ENCODE measurements around the gene TPSG1. TPM values are rescaled to one million over a fixed set of nuclear protein-coding genes. Genes with fewer than 3 reads are reported as not detected.

TPSG1 gene
- total and polyA plus RNA-seq, 10 of the 15 experiments (the other 5 are each of a cell fraction or from before 2014, with no cell fraction given): not detected

GRCh38 chr16:1222553-1223354 is 2.3 kb downstream of the TPSG1 start:
- in situ Hi-C loops (cut with MboI): no loop called here
- Histone ChIP-seq H3K79me2 (ENCODE audit: control insufficient read depth, insufficient read depth, low read length) (no peaks in the 10 kb centered on the region), H3K36me3 (ENCODE audit: control insufficient read depth in 2 of 2, insufficient read depth in 2 of 2, low read length in 1 of 2) (no peaks in the 10 kb centered on the region), H2AFZ (ENCODE audit: control insufficient read depth, low read depth, low read length) (no peak overlapping the region), H4K20me1 (ENCODE audit: control insufficient read depth, insufficient read depth) (no peaks in the 10 kb centered on the region), H3K4me1 (ENCODE audit: control insufficient read depth, insufficient read depth, low read length) (no peaks in the 10 kb centered on the region), H3K4me2 (ENCODE audit: control insufficient read depth, insufficient read depth) (no peak overlapping the region), H3K27ac (ENCODE audit: control insufficient read depth, insufficient read depth) (no peak overlapping the region), H3K4me3 (no peak overlapping the region), H3K9me3 (replicated peaks; ENCODE audit: control insufficient read depth, insufficient read depth, low read length) (no peaks in the 10 kb centered on the region), H3K27me3 (replicated peaks in 1 of 2; ENCODE audit: control insufficient read depth in 2 of 2, insufficient read depth in 2 of 2, low read length in 1 of 2) (no peaks in the 10 kb centered on the region; a peak in 1 of 4 replicates), H3K9ac (ENCODE audit: control insufficient read depth, insufficient read depth, low read length) (no peak overlapping the region)
- ChIA-PET POLR2A (no interaction called here), CTCF (no interaction called here), SMC1A (ENCODE audit: uncharacterized antibody, unreplicated experiment) (no interaction called here), RAD21 (ENCODE audit: unreplicated experiment) (no interaction called here)
- TF ChIP-seq SMAD5 (IDR thresholded peaks at IDR 0.05; ENCODE audit: low read depth): no peak
- no peak for TF ChIP-seq IKZF1 (conservative IDR thresholded peaks at IDR 0.05)
- TF ChIP-seq PAX8 (IDR thresholded peaks at IDR 0.05): no peak
- TF ChIP-seq, protein P1, sequence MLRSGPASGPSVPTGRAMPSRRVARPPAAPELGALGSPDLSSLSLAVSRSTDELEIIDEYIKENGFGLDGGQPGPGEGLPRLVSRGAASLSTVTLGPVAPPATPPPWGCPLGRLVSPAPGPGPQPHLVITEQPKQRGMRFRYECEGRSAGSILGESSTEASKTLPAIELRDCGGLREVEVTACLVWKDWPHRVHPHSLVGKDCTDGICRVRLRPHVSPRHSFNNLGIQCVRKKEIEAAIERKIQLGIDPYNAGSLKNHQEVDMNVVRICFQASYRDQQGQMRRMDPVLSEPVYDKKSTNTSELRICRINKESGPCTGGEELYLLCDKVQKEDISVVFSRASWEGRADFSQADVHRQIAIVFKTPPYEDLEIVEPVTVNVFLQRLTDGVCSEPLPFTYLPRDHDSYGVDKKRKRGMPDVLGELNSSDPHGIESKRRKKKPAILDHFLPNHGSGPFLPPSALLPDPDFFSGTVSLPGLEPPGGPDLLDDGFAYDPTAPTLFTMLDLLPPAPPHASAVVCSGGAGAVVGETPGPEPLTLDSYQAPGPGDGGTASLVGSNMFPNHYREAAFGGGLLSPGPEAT (IDR thresholded peaks at IDR 0.05; ENCODE audit: low read depth): no peak
- no peak for TF ChIP-seq NFXL1 (IDR thresholded peaks at IDR 0.05; ENCODE audit: borderline replicate concordance)
- TF ChIP-seq LARP7 (IDR thresholded peaks at IDR 0.05): no peak
- no peak for TF ChIP-seq JUND (IDR thresholded peaks at IDR 0.05; ENCODE audit: low read depth, low read length)
- no peak for TF ChIP-seq ZNF274 (IDR thresholded peaks at IDR 0.05; ENCODE audit: insufficient read depth, insufficient read length)
- TF ChIP-seq NR2F1 (conservative IDR thresholded peaks at IDR 0.05): no peak
- no peak for TF ChIP-seq SIX5 (IDR thresholded peaks at IDR 0.05; ENCODE audit: low read depth, low read length, severe bottlenecking)
- no peak for TF ChIP-seq ZNF384 (IDR thresholded peaks at IDR 0.05; ENCODE audit: borderline replicate concordance, low read depth, low read length)
- TF ChIP-seq TCF7 (IDR thresholded peaks at IDR 0.05; ENCODE audit: borderline replicate concordance): no peak
- no peak for TF ChIP-seq SMARCA5 (IDR thresholded peaks at IDR 0.05)
- no peak for TF ChIP-seq NFYA (IDR thresholded peaks at IDR 0.05; ENCODE audit: borderline replicate concordance, low read depth, low read length)
- no peak for TF ChIP-seq FOXM1 (IDR thresholded peaks at IDR 0.05; ENCODE audit: low read depth, low read length)
- TF ChIP-seq, protein P2, sequence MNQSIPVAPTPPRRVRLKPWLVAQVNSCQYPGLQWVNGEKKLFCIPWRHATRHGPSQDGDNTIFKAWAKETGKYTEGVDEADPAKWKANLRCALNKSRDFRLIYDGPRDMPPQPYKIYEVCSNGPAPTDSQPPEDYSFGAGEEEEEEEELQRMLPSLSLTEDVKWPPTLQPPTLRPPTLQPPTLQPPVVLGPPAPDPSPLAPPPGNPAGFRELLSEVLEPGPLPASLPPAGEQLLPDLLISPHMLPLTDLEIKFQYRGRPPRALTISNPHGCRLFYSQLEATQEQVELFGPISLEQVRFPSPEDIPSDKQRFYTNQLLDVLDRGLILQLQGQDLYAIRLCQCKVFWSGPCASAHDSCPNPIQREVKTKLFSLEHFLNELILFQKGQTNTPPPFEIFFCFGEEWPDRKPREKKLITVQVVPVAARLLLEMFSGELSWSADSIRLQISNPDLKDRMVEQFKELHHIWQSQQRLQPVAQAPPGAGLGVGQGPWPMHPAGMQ (IDR thresholded peaks at IDR 0.05; ENCODE audit: borderline replicate concordance): no peak
- no TSS peak for BruUV-seq (replicated peaks)
- intact Hi-C loops (cut with micrococcal nuclease; ENCODE audit: unreplicated experiment): no loop called here
- no peak for DNase-seq (ENCODE audit: low read depth, low spot score)
- no peak for ATAC-seq
- FAIRE-seq: no peak
- WGBS (ENCODE audit: insufficient coverage, insufficient replicate concordance, low lambda C conversion rate, missing lambda C conversion rate): 43% methylated on average over 24 of the region's 25 CpGs

All from GM12878 (cell line).